ENCODE data around the gene PRR15. TPM values are rescaled to one million over a fixed set of nuclear protein-coding genes. Genes with fewer than 3 reads are reported as not detected.

The PRR15 gene
- total and polyA plus RNA-seq, 2 of the 8 experiments (the other 6 are each of a cell fraction or from before 2014, with no cell fraction given) = 4.9 to 7.9 TPM

DNA sequence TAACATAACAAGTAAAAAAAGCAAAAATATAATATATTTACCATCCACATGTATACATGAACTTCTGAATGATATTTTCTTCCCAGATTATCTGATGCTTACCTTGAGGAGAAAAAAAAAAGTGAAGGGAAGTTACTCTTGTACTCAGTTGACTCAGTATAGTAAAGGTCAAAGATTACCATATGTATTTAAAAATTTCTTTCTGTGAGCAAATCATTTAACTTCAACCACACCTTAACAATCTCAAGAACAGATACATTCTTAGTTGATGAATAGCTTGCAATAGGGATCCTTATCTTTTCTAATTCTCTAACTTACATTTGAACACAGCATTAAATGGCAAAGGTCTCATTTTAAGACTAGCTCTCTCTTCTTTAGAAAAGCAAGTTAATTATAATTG, 29.8 kb downstream of the PRR15 start:
- H4K20me1 ChIP-seq (replicated peaks in 1 of 2; ENCODE audit: control insufficient read depth in 1 of 2, insufficient read depth in 2 of 2, low read length in 2 of 2) = no peaks in the 10 kb centered on the region
- no peak overlapping the region for H2BK120ac ChIP-seq (replicated peaks; ENCODE audit: low read depth, low read length)
- DNase-seq (ENCODE audit: low read depth in 1 of 2, low spot score in 2 of 2) = no peak
- H3K4me3 ChIP-seq (ENCODE audit: extremely low read depth in 1 of 4, insufficient read depth in 2 of 4, low read depth in 3 of 4, low read length in 4 of 4) = no peak overlapping the region
- H4K91ac ChIP-seq (replicated peaks; ENCODE audit: insufficient read length, low read length) = no peak overlapping the region
- no peak overlapping the region for H3K23ac ChIP-seq (ENCODE audit: insufficient read length)
- no peak overlapping the region for H2AFZ ChIP-seq (ENCODE audit: low read length)
- H3K4me2 ChIP-seq (ENCODE audit: insufficient read depth in 1 of 2, low read depth in 2 of 2, low read length in 2 of 2) = no peak overlapping the region
- H3K23me2 ChIP-seq (ENCODE audit: low read depth, low read length) = no peaks in the 10 kb centered on the region
- H2BK5ac ChIP-seq (ENCODE audit: low read depth, low read length) = no peak overlapping the region
- H2BK15ac ChIP-seq (ENCODE audit: low read length) = no peak overlapping the region
- no peak overlapping the region for H3K4ac ChIP-seq (replicated peaks; ENCODE audit: insufficient read length, low read depth, low read length)
- no peak overlapping the region for H3K56ac ChIP-seq (replicated peaks; ENCODE audit: insufficient read length, low read depth, low read length)
- POLR2A ChIA-PET (ENCODE audit: partially characterized antibody) = no interaction called here
- H2AK5ac ChIP-seq (ENCODE audit: low read depth, low read length) = no peak overlapping the region
- no peak overlapping the region for H4K5ac ChIP-seq (ENCODE audit: insufficient read length, low read depth, low read length)
- no peaks in the 10 kb centered on the region for H3K27me3 ChIP-seq (replicated peaks in 1 of 4; ENCODE audit: control insufficient read depth in 3 of 4, extremely low read depth in 1 of 4, insufficient read depth in 3 of 4, low read length in 3 of 4)
- no peak overlapping the region for H3K9ac ChIP-seq (replicated peaks in 1 of 4; ENCODE audit: extremely low read depth in 1 of 4, low read depth in 3 of 4, low read length in 3 of 4)
- CTCF ChIA-PET (ENCODE audit: partially characterized antibody) = interaction anchor here (1.1 to 1.7 kb wide), 5 partner anchors 13 to 403 kb away, joined by 3 to 4 read pairs (median 4); no protein-coding TSS in a partner anchor
- no peak overlapping the region for H4K8ac ChIP-seq (ENCODE audit: extremely low read depth, insufficient read depth, low read length)
- H2BK12ac ChIP-seq (ENCODE audit: low read depth, low read length) = no peak overlapping the region
- no peak overlapping the region for H3K18ac ChIP-seq (ENCODE audit: extremely low read depth, low read length)
- H2BK20ac ChIP-seq (ENCODE audit: low read length) = no peak overlapping the region
- H3K79me2 ChIP-seq (ENCODE audit: control insufficient read depth in 1 of 2, insufficient read depth in 2 of 2, low read length in 2 of 2) = no peaks in the 10 kb centered on the region
- no peaks in the 10 kb centered on the region for H3K4me1 ChIP-seq (replicated peaks in 1 of 4; ENCODE audit: control insufficient read depth in 3 of 4, insufficient read depth in 4 of 4, low read length in 3 of 4)
- H3K79me1 ChIP-seq (ENCODE audit: low read depth, low read length) = no peaks in the 10 kb centered on the region
- no peak for FAIRE-seq
- H3K36me3 ChIP-seq (ENCODE audit: control insufficient read depth in 2 of 4, insufficient read depth in 4 of 4, low read length in 3 of 4) = no peaks in the 10 kb centered on the region
- H3K9me3 ChIP-seq (ENCODE audit: insufficient read depth in 2 of 2, low read depth in 1 of 2, low read length in 1 of 2) = no peaks in the 10 kb centered on the region
- no peak overlapping the region for H3K14ac ChIP-seq (ENCODE audit: insufficient read length)
- no peak overlapping the region for H3K27ac ChIP-seq (ENCODE audit: low read depth, low read length)
- TF ChIP-seq BCL11A (IDR thresholded peaks at IDR 0.05; ENCODE audit: low read depth in 2 of 2, low read length in 2 of 2) (no peak), EZH2 (IDR thresholded peaks at IDR 0.05; ENCODE audit: low read depth, low read length, severe bottlenecking) (no peak), YY1 (IDR thresholded peaks at IDR 0.05; ENCODE audit: low read depth, low read length) (no peak), EGR1 (IDR thresholded peaks at IDR 0.05; ENCODE audit: borderline replicate concordance, low read depth, low read length) (no peak), TAF1 (IDR thresholded peaks at IDR 0.05; ENCODE audit: low read depth, low read length) (no peak), POU5F1 (IDR thresholded peaks at IDR 0.05; ENCODE audit: low read depth, low read length) (no peak), RNF2 (IDR thresholded peaks at IDR 0.05; ENCODE audit: borderline replicate concordance, low read depth, low read length, missing control alignments, poor library complexity, severe bottlenecking) (no peak), TBP (IDR thresholded peaks at IDR 0.05; ENCODE audit: low read depth, low read length) (no peak), HDAC2 (IDR thresholded peaks at IDR 0.05; ENCODE audit: borderline replicate concordance in 1 of 2, low read depth in 2 of 2, low read length in 2 of 2) (no peak), SIRT6 (IDR thresholded peaks at IDR 0.05; ENCODE audit: low read length) (no peak), SRF (IDR thresholded peaks at IDR 0.05; ENCODE audit: low read depth, low read length) (no peak), RAD21 (IDR thresholded peaks at IDR 0.05 in 1 of 2, conservative IDR thresholded peaks at IDR 0.05 in 1 of 2; ENCODE audit: low read depth in 2 of 2, low read length in 2 of 2) (no peak)
- TF ChIP-seq, protein P1, sequence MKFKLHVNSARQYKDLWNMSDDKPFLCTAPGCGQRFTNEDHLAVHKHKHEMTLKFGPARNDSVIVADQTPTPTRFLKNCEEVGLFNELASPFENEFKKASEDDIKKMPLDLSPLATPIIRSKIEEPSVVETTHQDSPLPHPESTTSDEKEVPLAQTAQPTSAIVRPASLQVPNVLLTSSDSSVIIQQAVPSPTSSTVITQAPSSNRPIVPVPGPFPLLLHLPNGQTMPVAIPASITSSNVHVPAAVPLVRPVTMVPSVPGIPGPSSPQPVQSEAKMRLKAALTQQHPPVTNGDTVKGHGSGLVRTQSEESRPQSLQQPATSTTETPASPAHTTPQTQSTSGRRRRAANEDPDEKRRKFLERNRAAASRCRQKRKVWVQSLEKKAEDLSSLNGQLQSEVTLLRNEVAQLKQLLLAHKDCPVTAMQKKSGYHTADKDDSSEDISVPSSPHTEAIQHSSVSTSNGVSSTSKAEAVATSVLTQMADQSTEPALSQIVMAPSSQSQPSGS (IDR thresholded peaks at IDR 0.05; ENCODE audit: low read length) = no peak

All from H1 (cell line).